OCI-LY1 (cell line): ENCODE data around the gene GABRG3.

Source experiments
- H2AFZ ChIP-seq: fragments of 200-600 bp; sonication (generic), shearing (Covaris generic); 2 replicates; pipeline ENCODE4 v1.6.0; 2014; ENCODE audit warnings: antibody characterized with exemption, mild to moderate bottlenecking, low read length
- H3F3A ChIP-seq: fragments of 200-600 bp; sonication (generic), shearing (Covaris generic); 2 replicates; pipeline ENCODE4 v1.6.0; 2014; ENCODE audit warnings: mild to moderate bottlenecking, antibody characterized with exemption, low read length, moderate library complexity; ENCODE audit not compliant: insufficient read depth
- H3K27ac ChIP-seq: fragments of 200-600 bp; sonication (generic); 2 replicates; pipeline ENCODE4 v1.5.1; 2014; ENCODE audit warnings: low read length, mixed run types, mild to moderate bottlenecking, low read depth; ENCODE audit not compliant: poor library complexity, severe bottlenecking
- H3K27me3 ChIP-seq: fragments of 200-600 bp; sonication (generic); 2 replicates; pipeline ENCODE4 v1.6.0; 2014; ENCODE audit warnings: antibody characterized with exemption, mild to moderate bottlenecking, low read length, moderate library complexity; ENCODE audit not compliant: insufficient read depth
- H3K36me3 ChIP-seq: fragments of 200-600 bp; sonication (generic); 2 replicates; pipeline ENCODE4 v1.6.1; 2014; ENCODE audit warnings: mild to moderate bottlenecking, antibody characterized with exemption, low read length, moderate library complexity, mixed read lengths; ENCODE audit not compliant: insufficient read depth
- H3K4me1 ChIP-seq: fragments of 200-600 bp; sonication (generic); 2 replicates; pipeline ENCODE4 v1.5.1; 2014; ENCODE audit warnings: mild to moderate bottlenecking, low read length, moderate library complexity; ENCODE audit not compliant: insufficient read depth, severe bottlenecking
- H3K4me2 ChIP-seq: fragments of 200-600 bp; sonication (generic), shearing (Covaris generic); 2 replicates; pipeline ENCODE4 v1.6.1; 2014; ENCODE audit warnings: low read length
- H3K4me3 ChIP-seq: fragments of 200-600 bp; sonication (generic); 2 replicates; pipeline ENCODE4 v1.5.1; 2014; ENCODE audit warnings: low read length, low read depth, mild to moderate bottlenecking, mixed read lengths; ENCODE audit not compliant: poor library complexity, severe bottlenecking
- H3K79me2 ChIP-seq: fragments of 200-600 bp; shearing (Covaris generic); 2 replicates; pipeline ENCODE4 v1.6.1; 2016; ENCODE audit warnings: mixed run types, low read length, mixed read lengths; ENCODE audit not compliant: insufficient read depth
- H3K9ac ChIP-seq: fragments of 200-600 bp; sonication (generic), shearing (Covaris generic); 2 replicates; pipeline ENCODE4 v1.6.1; 2014; ENCODE audit warnings: mild to moderate bottlenecking, low read length, mixed read lengths
- H3K9me2 ChIP-seq: fragments of 200-600 bp; sonication (generic), shearing (Covaris generic); 2 replicates; pipeline ENCODE4 v1.6.1; 2014; ENCODE audit warnings: low read depth, mild to moderate bottlenecking, low read length, mixed read lengths
- H3K9me3 ChIP-seq: fragments of 200-600 bp; shearing (Covaris generic); 2 replicates; pipeline ENCODE4 v1.6.1; 2014; ENCODE audit warnings: low read length, mixed read lengths
- H4K20me1 ChIP-seq: fragments of 200-600 bp; sonication (generic), shearing (Covaris generic); 2 replicates; pipeline ENCODE4 v1.6.0; 2016; ENCODE audit warnings: mild to moderate bottlenecking, low read length; ENCODE audit not compliant: insufficient read depth
- EZH2 ChIP-seq: fragments of 200-600 bp; sonication (generic), shearing (Covaris generic); IDR thresholded peaks from 2 replicates; pipeline ENCODE4 v1.8.0; 2017; ENCODE audit warnings: borderline replicate concordance, mixed run types, mild to moderate bottlenecking, antibody characterized with exemption, low read length, moderate library complexity, mixed read lengths
- TF ChIP-seq, protein P1 (sequence below): fragments of 200-600 bp; sonication (generic), shearing (Covaris generic); IDR thresholded peaks from 2 replicates; pipeline ENCODE4 v1.5.1; 2017; ENCODE audit warnings: mild to moderate bottlenecking, antibody characterized with exemption, low read length, moderate library complexity, mixed read lengths

The GABRG3 gene

DNA sequence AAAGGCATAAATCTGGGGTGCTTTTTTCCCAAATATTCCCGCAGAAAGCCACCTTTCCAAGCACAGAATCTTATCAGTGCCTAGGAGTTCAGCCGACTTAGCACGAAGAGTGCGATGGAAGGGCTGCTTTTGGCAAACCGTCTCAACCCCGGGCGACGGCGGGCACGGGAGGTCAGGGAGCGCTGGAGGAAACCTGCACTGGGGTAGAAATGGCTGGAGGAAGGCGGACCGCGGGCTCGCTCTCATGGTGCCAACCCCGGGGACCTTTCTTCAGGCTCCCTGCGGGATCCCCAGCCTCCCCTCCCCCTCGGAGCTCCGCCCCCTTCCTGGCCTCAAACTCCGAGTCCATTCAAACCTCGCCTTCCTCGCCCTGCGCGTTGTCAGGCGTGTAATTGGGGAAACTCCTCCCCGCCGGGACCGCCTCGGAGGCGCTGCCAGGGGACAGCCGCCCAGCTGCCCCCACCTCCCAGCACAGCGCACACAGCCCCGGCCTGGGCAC lies at the start of gene GABRG3:
TSS of gene GABRG3 (plus strand) at position 470 of the 499 bp plus-strand sequence.
- Histone ChIP-seq H2AFZ (no peak within 1 kb of the TSS), H3K36me3 (no peaks in the 10 kb centered on the region), H3K4me1 (no peaks in the 10 kb centered on the region), H3K9ac (no peak within 1 kb of the TSS), H3K9me3 (no peaks in the 10 kb centered on the region), H3K27me3 (no peaks in the 10 kb centered on the region), H3K4me2 (no peak within 1 kb of the TSS), H3K79me2 (no peaks in the 10 kb centered on the region), H3K9me2 (no peaks in the 10 kb centered on the region), H4K20me1 (no peaks in the 10 kb centered on the region), H3K4me3 (no peak within 1 kb of the TSS), H3F3A (no peaks in the 10 kb centered on the region), H3K27ac (no peak within 1 kb of the TSS)
- TF ChIP-seq, protein P1, sequence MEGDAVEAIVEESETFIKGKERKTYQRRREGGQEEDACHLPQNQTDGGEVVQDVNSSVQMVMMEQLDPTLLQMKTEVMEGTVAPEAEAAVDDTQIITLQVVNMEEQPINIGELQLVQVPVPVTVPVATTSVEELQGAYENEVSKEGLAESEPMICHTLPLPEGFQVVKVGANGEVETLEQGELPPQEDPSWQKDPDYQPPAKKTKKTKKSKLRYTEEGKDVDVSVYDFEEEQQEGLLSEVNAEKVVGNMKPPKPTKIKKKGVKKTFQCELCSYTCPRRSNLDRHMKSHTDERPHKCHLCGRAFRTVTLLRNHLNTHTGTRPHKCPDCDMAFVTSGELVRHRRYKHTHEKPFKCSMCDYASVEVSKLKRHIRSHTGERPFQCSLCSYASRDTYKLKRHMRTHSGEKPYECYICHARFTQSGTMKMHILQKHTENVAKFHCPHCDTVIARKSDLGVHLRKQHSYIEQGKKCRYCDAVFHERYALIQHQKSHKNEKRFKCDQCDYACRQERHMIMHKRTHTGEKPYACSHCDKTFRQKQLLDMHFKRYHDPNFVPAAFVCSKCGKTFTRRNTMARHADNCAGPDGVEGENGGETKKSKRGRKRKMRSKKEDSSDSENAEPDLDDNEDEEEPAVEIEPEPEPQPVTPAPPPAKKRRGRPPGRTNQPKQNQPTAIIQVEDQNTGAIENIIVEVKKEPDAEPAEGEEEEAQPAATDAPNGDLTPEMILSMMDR: no peak
- no peak for TF ChIP-seq EZH2

GRCh38 chr15:26921433-26921832 lies 49.5 kb upstream of the GABRG3 start:
- Histone ChIP-seq H4K20me1 (no peaks in the 10 kb centered on the region), H3K36me3 (no peaks in the 10 kb centered on the region), H3K4me3 (no peak overlapping the region), H3K27me3 (no peaks in the 10 kb centered on the region), H3K9ac (no peak overlapping the region), H3K4me1 (no peaks in the 10 kb centered on the region), H3F3A (no peaks in the 10 kb centered on the region), H3K9me2 (no peaks in the 10 kb centered on the region), H3K27ac (no peak overlapping the region), H2AFZ (no peak overlapping the region), H3K79me2 (no peaks in the 10 kb centered on the region), H3K4me2 (no peak overlapping the region), H3K9me3 (no peaks in the 10 kb centered on the region; the same call in 1 of the 2 replicates)
- TF ChIP-seq, protein P1: no peak
- TF ChIP-seq EZH2: no peak

- H3K4me1 ChIP-seq: no peaks in the 10 kb centered on the region
- no peaks in the 10 kb centered on the region for H3K36me3 ChIP-seq
- H3K4me2 ChIP-seq: no peak overlapping the region
- no peak overlapping the region for H3K27ac ChIP-seq
- H3K9me3 ChIP-seq: no peaks in the 10 kb centered on the region
- H2AFZ ChIP-seq: no peak overlapping the region
- no peaks in the 10 kb centered on the region for H3K27me3 ChIP-seq
- no peaks in the 10 kb centered on the region for H3F3A ChIP-seq
- TF ChIP-seq EZH2: no peak
- TF ChIP-seq, protein P1: no peak
- no peaks in the 10 kb centered on the region for H3K9me2 ChIP-seq
- no peaks in the 10 kb centered on the region for H3K79me2 ChIP-seq
- no peaks in the 10 kb centered on the region for H4K20me1 ChIP-seq
- no peak overlapping the region for H3K9ac ChIP-seq
- no peak overlapping the region for H3K4me3 ChIP-seq
These were observed 44.9 kb upstream of the GABRG3 start for GRCh38 chr15:26926081-26926480.
